Nucleus accumbens (tissue), 56 donors: Measurements from ENCODE around the gene NRAP.
A peak's percentile ranks its signal among the peaks of the same experiment; 100 is the strongest.

Experiments used
- DNase-seq, 56 donors: peaks; one replicate each; lab custom pipeline; 2025; lab: John Stamatoyannopoulos, UW

NRAP gene

GRCh38 chr10:113563306-113564088, 100.3 kb downstream of the NRAP start:
- peak in 52 of 56 donors; percentile 4 to 82 (median 38) for DNase-seq

DNA sequence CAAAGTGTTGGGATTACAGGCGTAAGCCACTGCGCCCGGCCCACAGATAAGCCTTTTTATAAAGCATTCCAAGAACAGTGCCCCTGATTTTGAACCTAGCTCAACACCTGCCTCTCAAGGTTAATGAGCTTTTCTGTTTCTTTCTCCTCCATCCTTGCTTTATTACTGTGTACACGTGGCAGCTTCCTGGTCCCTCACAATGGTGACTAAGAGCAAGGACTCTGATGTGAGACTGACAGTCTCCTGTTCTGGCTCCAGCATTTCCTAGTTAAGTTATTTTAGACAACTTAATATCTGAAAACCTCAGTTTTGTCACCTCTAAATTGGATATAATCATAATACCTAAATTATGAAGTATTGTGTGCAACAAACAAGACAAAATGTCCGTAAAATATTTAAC, 101.1 kb downstream of the NRAP start:
- no peak for DNase-seq

- no peak for DNase-seq
These were observed 101.8 kb downstream of the NRAP start for GRCh38 chr10:113562069-113562468.

- DNase-seq, result no peak
These were observed 102.6 kb downstream of the NRAP start for GRCh38 chr10:113561214-113561613.

GRCh38 chr10:113560071-113560470, 103.8 kb downstream of the NRAP start:
- no peak for DNase-seq

DNA sequence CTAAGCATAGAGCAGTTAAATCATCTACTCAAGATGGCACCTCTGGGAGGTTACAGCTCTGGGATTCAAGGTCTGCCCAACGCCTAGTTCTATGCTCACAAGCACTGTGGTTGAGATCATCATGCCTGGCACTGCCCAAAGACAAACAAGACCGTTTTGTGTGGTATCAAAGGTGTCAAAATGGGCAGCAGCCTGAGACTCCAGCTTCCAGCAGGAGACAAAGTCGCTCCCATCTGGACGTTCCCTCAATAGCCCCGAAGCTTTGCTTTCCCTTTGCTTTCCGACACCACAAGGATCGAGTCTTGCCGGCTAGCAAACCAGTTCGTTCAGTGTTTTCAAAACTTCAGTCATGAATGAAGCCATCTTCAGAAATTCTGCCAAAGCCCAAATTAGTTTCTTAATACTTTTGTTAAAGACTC, 105.9 kb downstream of the NRAP start:
- DNase-seq, result no peak

DNA sequence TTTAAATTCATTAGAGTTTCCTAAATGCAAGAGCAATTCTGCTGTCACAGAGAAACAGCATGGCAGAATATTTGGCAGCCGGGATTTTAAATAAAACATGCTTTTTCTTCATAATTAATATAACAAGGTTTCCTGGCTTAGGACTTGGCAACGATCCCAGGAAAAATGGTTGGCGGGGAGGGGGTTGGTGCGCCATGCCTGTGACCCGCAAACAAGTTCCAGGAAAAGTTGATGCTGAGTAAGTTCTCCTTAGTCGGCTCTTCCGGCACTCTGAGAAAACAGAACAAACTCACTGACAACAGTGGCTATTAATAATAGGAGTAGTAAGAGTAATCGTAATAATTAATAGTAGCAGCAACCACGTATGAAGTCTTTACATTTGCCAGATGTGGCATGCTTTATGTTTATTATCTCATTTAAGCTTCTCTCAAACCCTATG, 106.4 kb downstream of the NRAP start:
- DNase-seq, result no peak

- DNase-seq, result no peak
These were observed 108.1 kb downstream of the NRAP start for GRCh38 chr10:113555751-113556150.

- DNase-seq, result no peak
These were observed 108.6 kb downstream of the NRAP start for GRCh38 chr10:113555245-113555644.

DNA sequence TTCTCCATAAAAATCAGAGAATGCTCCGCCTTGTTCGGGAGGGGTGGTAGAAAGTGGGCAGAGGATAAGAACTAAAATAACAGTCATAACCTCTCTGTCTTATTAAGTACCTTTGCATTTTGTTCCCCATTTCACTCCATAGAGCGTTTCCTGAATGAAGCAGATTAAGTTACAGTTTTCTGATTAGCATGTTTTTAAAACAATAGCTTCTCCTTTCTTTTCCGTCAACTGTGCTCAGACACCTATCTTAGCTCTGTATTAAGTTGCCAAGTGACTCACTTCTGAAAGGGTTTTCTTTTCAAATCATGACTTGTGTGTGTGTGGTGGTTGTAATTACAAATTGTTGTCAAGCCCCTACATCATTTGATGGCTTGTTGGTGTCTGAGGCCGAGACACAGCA, 109.6 kb downstream of the NRAP start:
- no peak for DNase-seq

DNA sequence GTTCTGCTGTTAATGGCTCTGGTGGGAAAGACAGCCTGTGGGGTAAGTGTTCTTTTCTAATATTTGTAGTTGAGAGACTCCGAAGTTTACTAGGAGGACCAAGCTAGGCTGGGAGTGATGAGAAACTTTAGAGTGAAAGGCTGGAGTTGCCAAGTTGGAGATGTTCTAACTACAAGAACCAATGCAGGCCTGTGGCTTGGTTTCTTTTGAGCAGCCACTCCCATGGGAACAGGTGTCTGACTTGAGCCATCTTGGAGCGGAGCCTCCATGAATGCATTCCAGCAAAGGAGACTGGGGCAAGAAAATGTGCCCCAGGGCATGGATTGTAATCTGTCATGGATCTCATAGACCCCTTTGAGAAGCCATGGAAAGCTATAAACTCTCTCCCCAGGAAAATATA, 110.7 kb downstream of the NRAP start:
- no peak for DNase-seq

GRCh38 chr10:113552701-113553100, 111.1 kb downstream of the NRAP start, which contains the start of gene HABP2:
HABP2 (plus strand) TSS chr10:113553053; CDS start chr10:113553122, 69 bp downstream.
- no peak for DNase-seq

GRCh38 chr10:113552014-113552413, 111.8 kb downstream of the NRAP start:
- no peak for DNase-seq

GRCh38 chr10:113550365-113550764, 113.5 kb downstream of the NRAP start:
- DNase-seq, result no peak

- no peak for DNase-seq
These were observed 114.0 kb downstream of the NRAP start for GRCh38 chr10:113549856-113550255.

DNA sequence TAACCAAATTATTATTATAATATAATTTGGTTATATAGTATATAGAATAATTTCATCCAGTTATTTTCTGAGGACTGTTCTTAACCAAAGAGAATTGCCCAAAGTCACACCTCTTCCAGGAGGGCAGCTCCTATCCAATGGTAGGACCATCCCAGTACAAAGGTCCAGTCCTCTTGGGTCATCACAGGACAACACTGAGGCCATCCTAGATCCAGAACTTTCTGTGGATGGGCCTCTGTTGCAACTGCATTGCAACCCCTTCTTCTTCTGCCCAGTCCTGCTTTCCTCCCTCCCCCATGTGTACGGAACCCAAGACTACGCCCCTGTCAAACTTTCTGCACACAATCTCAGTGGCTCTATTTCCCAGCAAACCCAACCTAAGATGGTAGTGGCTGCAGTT, 116.4 kb downstream of the NRAP start:
- DNase-seq, result no peak

DNA sequence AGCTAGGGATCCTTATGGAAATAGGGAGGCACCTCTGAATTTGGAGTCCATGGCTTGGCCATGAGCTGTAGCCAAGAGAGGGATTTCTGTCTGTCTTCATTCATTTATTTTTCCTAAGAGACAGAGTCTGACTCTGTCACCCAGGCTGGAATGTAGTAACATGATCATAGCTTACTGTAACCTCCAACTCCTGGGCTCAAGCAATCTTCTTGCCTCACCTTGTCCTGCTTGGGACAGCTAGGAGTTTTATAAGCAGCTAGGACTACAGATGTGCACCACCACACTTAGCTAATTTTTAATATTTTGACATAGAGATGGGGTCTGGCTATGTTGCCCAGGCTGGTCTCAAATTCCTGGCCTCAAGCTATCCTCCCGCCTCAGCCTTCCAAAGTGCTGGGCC, 119.4 kb downstream of the NRAP start:
- DNase-seq, result no peak

DNA sequence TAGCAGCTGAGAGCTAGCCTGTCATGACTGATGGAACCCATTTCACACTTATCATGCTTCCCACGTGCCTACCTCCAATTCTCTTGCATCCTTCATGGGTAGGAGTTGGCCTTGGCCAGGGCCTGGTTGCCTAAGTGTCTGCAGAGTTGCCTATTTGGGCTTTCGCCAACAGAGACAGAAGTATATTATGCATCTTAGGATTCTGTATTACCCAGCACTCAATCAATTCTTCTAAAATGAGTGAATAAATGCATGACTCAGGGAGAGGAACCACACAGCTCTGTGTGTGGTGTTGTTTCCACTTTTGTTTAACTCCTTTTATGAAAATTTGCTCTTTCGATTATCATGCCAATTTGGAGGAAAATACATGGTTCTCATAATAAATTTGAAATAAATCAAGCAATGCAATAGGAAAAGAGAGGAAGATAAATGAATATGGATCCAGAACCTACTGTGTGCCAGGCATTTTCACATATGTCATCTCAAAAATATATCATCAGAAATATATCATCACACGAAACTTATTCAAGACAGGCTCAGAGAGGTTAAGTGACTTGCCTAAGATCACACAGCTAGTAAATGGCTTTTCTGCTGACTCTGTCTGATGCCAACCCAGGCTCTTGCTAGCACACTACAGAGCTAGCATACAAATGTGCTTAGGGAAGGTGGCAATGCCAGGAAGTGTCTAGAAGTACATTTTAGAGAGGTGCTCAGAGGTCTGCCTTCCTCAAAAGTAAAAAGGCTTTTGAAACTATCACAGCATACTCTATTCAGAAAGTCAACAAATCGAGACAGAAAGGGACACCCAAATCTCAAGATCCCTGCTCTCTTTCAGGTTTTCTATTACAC, 120.5 kb downstream of the NRAP start:
- no peak for DNase-seq

- DNase-seq, result no peak
These were observed 122.3 kb downstream of the NRAP start for GRCh38 chr10:113541549-113541927.

DNA sequence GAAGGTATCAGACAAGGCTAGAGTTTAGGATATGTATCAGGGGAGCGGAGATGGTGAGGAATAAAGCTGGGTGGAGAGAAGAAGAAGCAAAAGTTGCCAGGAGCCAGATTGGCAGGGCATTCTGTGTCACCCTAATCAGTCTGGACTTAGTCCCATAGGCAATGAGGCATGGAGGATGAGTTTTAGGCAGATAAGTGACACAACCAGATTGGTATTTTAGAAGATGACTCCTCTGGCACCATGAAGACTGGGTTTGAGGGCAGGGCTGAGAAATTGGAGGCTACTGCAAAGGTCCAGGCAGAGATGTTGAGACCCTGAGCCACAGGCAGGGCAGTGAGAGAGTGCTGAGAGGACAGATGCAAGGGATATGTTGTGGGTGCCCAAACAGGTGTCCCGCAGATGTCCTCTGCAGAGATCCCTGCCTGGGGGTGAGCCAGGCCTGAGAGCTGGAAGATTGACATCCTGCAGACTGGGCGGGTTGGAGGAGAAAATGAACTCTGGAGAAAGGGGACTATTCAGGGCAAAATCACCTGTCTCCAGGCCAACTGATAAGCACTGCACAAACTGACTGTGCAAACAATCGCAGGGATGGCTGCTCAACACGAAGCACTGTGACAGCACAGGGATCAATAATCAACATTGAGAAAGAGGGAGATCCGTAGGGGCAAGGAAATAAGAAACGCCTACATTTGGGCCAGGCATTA, 122.8 kb downstream of the NRAP start:
- DNase-seq, result no peak

DNA sequence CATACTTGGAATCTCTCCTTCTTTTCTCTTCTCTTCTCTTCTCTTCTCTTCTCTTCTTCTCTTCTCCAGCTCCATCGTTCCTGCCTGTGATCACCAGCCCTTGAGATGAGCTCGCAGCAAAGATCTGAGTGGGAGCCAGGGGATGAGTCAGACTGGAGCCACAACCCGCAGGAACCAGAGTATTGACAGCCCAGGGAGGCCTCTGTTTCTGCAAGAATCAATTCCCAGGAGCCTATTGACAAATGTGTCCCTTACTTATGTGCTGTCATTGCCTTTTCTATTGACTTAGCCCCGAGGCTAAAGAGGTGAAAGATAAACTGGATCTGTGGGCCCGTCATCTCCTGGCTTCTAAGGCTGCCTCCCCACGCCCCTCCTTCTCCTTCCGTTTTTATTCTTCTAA, 124.1 kb downstream of the NRAP start:
- DNase-seq, result peak in 11 of 56 donors; percentile 1 to 38 (median 11)
